Hepatocyte (in vitro differentiated cells): ENCODE results near the gene CTAGE9. TPM values are rescaled to one million over a fixed set of nuclear protein-coding genes. Genes with fewer than 3 reads are reported as not detected.
A peak's percentile ranks its signal among the peaks of the same experiment; 100 is the strongest.

Experiments used
- DNase-seq: peaks from one replicate; pipeline ENCODE4 v3.0.0-alpha.2; 2016; ENCODE audit warnings: low spot score
- H2AFZ ChIP-seq: fragments of 200-600 bp; sonication (generic); 2 replicates; pipeline ENCODE4 v1.6.0; 2016; ENCODE audit warnings: antibody characterized with exemption, mild to moderate bottlenecking
- H3K27ac ChIP-seq: fragments of 200-600 bp; sonication (generic); 2 replicates; pipeline ENCODE4 v1.5.1; 2016; ENCODE audit warnings: mild to moderate bottlenecking
- H3K27me3 ChIP-seq: fragments of 200-600 bp; sonication (generic); 2 replicates; pipeline ENCODE4 v1.6.1; 2016
- H3K36me3 ChIP-seq: fragments of 200-600 bp; sonication (generic); replicated peaks from 2 replicates; pipeline ENCODE4 v1.5.1; 2016; ENCODE audit warnings: low read depth; ENCODE audit not compliant: insufficient read depth
- H3K4me1 ChIP-seq: fragments of 200-600 bp; sonication (generic); 2 replicates; pipeline ENCODE4 v1.5.1; 2016; ENCODE audit warnings: mild to moderate bottlenecking, moderate library complexity; ENCODE audit not compliant: insufficient read depth
- H3K4me2 ChIP-seq: fragments of 200-600 bp; sonication (generic); 2 replicates; pipeline ENCODE4 v1.6.0; 2016
- H3K4me3 ChIP-seq: fragments of 200-600 bp; sonication (generic); 2 replicates; pipeline ENCODE4 v1.5.1; 2016; ENCODE audit warnings: mild to moderate bottlenecking
- H3K79me2 ChIP-seq: fragments of 200-600 bp; sonication (generic); 2 replicates; pipeline ENCODE4 v1.6.0; 2017; ENCODE audit warnings: mild to moderate bottlenecking
- H3K9me2 ChIP-seq: fragments of 200-600 bp; sonication (generic); replicated peaks from 2 replicates; pipeline ENCODE4 v1.6.0; 2017; ENCODE audit warnings: mild to moderate bottlenecking; ENCODE audit not compliant: insufficient read depth
- H3K9me3 ChIP-seq: fragments of 200-600 bp; sonication (generic); 2 replicates; pipeline ENCODE4 v1.5.1; 2016; ENCODE audit warnings: low read depth, mild to moderate bottlenecking
- H4K20me1 ChIP-seq: fragments of 200-600 bp; sonication (generic); 2 replicates; pipeline ENCODE4 v1.6.0; 2016; ENCODE audit warnings: mild to moderate bottlenecking; ENCODE audit not compliant: insufficient read depth, poor library complexity, severe bottlenecking
- EZH2 ChIP-seq: fragments of 200-600 bp; sonication (generic); IDR thresholded peaks from 2 replicates; pipeline ENCODE4 v1.6.1; 2016; ENCODE audit warnings: antibody characterized with exemption, mild to moderate bottlenecking, borderline replicate concordance
- EZH2phosphoT487 ChIP-seq: fragments of 200-600 bp; sonication (generic); IDR thresholded peaks from one replicate; pipeline ENCODE4 v1.6.1; 2018; ENCODE audit warnings: antibody characterized with exemption, mild to moderate bottlenecking, low read depth, moderate library complexity; ENCODE audit not compliant: unreplicated experiment, severe bottlenecking
- WGBS: methylation state at CpG from one replicate; pipeline ENCODE4 v1.1.6; 2016; ENCODE audit warnings: low lambda C conversion rate; ENCODE audit errors: missing lambda C conversion rate; 5-methylcytosine and 5-hydroxymethylcytosine counted together
- polyA plus RNA-seq: library from polyadenylated mRNA; unstranded; fragments of >200 nt; fragmentation: Nextera tagmentation; extraction: Ambion mirVana; gene quantifications from 2 replicates; pipeline ENCODE4 v1.2.1, GENCODE V29; 2016
- total RNA-seq: library from RNA; depleted of rRNA; stranded (reverse); fragments of >200 nt; gene quantifications from 2 replicates; pipeline ENCODE4 v1.2.3, GENCODE V29; 2014
- TF ChIP-seq, protein P1 (sequence below): fragments of 200-600 bp; sonication (generic); IDR thresholded peaks from 2 replicates; pipeline ENCODE4 v1.5.1; 2016; ENCODE audit warnings: antibody characterized with exemption, mild to moderate bottlenecking; ENCODE audit not compliant: poor library complexity

The CTAGE9 gene
- total and polyA plus RNA-seq, 2 experiments from 2014 or later = 0.20 TPM; not detected in 1

DNA sequence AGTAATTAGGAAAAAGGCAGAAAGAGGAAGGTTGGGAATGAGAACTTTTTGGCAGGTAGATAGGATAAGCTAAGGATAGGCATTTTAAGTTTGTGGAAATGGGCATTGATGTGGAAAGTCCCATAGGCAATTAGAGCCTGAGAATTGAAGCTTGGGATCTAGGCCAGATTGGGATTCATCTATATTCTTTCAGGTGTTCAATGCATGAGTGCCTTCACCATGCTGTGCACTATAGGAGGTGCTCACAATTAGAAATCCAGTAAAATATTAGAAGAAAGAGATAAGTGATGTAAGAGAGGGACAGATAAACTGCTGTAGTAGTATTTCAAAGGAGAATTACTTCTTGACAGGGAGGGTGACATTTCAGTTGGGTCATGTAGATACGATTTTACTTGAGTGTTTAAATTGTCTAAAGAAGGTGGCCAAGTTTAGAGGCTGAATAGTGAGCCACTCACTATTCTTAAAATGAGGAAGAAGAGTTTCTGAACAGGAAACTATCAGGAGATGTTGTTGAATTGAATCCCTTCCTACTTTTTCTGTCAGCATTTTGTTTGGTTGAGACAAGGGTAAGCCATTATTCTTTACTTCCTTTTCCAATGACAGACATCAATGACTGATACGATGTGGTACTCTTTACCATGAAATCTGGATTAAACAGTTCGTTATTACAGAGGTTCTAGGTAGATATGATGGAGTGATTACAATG lies 31.0 kb upstream of the CTAGE9 start:
- Histone ChIP-seq H2AFZ (no peak overlapping the region), H3K36me3 (no peaks in the 10 kb centered on the region), H3K4me1 (no peaks in the 10 kb centered on the region), H3K9me2 (no peaks in the 10 kb centered on the region), H3K9me3 (no peaks in the 10 kb centered on the region), H3K79me2 (no peaks in the 10 kb centered on the region), H3K4me2 (no peak overlapping the region), H3K27ac (no peak overlapping the region), H3K27me3 (no peaks in the 10 kb centered on the region), H3K4me3 (no peak overlapping the region), H4K20me1 (no peaks in the 10 kb centered on the region)
- no peak for TF ChIP-seq EZH2
- TF ChIP-seq, protein P1, sequence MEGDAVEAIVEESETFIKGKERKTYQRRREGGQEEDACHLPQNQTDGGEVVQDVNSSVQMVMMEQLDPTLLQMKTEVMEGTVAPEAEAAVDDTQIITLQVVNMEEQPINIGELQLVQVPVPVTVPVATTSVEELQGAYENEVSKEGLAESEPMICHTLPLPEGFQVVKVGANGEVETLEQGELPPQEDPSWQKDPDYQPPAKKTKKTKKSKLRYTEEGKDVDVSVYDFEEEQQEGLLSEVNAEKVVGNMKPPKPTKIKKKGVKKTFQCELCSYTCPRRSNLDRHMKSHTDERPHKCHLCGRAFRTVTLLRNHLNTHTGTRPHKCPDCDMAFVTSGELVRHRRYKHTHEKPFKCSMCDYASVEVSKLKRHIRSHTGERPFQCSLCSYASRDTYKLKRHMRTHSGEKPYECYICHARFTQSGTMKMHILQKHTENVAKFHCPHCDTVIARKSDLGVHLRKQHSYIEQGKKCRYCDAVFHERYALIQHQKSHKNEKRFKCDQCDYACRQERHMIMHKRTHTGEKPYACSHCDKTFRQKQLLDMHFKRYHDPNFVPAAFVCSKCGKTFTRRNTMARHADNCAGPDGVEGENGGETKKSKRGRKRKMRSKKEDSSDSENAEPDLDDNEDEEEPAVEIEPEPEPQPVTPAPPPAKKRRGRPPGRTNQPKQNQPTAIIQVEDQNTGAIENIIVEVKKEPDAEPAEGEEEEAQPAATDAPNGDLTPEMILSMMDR = no peak
- no peak for TF ChIP-seq EZH2phosphoT487
- no peak for DNase-seq
- 90% methylated on average over 3 of the region's 3 CpGs for WGBS

- no peak for DNase-seq
- Histone ChIP-seq H3K4me2 (no peak overlapping the region), H3K27ac (no peak overlapping the region), H3K9me3 (no peaks in the 10 kb centered on the region), H2AFZ (no peak overlapping the region), H3K27me3 (no peaks in the 10 kb centered on the region), H3K4me1 (no peaks in the 10 kb centered on the region), H3K36me3 (no peaks in the 10 kb centered on the region), H3K4me3 (no peak overlapping the region), H4K20me1 (no peaks in the 10 kb centered on the region), H3K79me2 (no peaks in the 10 kb centered on the region), H3K9me2 (no peaks in the 10 kb centered on the region)
- TF ChIP-seq, protein P1 = no peak
- no peak for TF ChIP-seq EZH2phosphoT487
- no peak for TF ChIP-seq EZH2
- 71% methylated on average over 4 of the region's 4 CpGs for WGBS
Measured at GRCh38 chr6:131740161-131740560, 29.3 kb upstream of the CTAGE9 start.

DNA sequence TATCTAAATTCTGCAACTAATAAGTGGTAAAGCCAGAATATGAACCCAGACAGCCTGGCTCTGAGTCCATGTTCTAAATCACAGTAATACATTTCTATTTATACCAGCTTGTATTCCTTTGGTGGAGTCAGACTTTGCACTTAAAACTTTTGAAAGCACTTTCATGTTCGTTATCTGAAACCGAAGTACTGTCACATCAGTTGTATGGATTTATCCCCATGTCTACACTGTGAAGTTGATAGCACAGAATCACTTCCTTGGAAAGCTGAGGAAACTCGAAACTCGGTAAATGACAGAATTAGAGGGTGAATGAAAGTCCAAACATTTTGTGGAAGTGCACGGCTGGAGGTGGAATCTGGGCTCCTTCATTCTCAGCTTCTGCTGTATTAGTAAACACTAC lies 28.3 kb upstream of the CTAGE9 start:
- no peaks in the 10 kb centered on the region for H3K9me3 ChIP-seq
- no peaks in the 10 kb centered on the region for H3K4me1 ChIP-seq
- 46% methylated on average over 5 of the region's 5 CpGs for WGBS
- no peaks in the 10 kb centered on the region for H4K20me1 ChIP-seq
- no peaks in the 10 kb centered on the region for H3K27me3 ChIP-seq
- no peak overlapping the region for H3K27ac ChIP-seq
- TF ChIP-seq, protein P1 = no peak
- TF ChIP-seq EZH2phosphoT487 (no peak), EZH2 (no peak)
- H3K9me2 ChIP-seq = no peaks in the 10 kb centered on the region
- DNase-seq = no peak
- peak overlapping the region; percentile 49 for H3K4me2 ChIP-seq
- no peaks in the 10 kb centered on the region for H3K79me2 ChIP-seq
- H3K36me3 ChIP-seq = no peaks in the 10 kb centered on the region
- H2AFZ ChIP-seq = no peak overlapping the region
- H3K4me3 ChIP-seq = no peak overlapping the region
